Measurements from ENCODE around the gene FGF1. TPM values are rescaled to one million over a fixed set of nuclear protein-coding genes. Genes with fewer than 3 reads are reported as not detected.

The FGF1 gene
- total RNA-seq, 1 experiment from 2014 or later: 3.2 TPM

DNA sequence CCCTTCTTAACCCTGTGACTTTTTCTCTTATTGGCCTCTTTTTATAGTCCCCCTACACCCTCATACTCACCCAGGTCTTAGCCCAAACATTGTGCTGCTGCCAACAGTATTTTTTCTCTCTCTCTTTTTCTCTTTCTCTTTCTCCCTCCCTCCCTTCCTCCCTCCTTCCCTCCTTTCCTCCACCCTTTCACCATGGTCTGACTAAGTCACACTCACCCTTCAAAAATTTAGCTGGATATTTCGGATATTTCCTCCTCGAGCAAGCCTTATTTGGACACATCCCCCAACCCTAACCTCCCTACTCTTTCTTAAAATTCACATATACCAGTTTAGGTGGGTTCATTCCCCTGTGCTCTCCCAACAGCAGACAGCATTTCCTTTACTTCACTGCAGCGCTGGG, 64.7 kb downstream of the FGF1 start:
- Histone ChIP-seq H2AK5ac (ENCODE audit: insufficient read length, low read length) (no peak overlapping the region), H3K23me2 (ENCODE audit: insufficient read length, low read depth, low read length, poor library complexity, severe bottlenecking) (no peaks in the 10 kb centered on the region), H3K4me1 (ENCODE audit: insufficient read depth, low read length) (peaks cover 2% of the 10 kb centered on the region; the same call in 1 of the 2 replicates), H3T11ph (ENCODE audit: low read length) (no peak overlapping the region), H2BK20ac (ENCODE audit: low read depth, low read length, poor library complexity, severe bottlenecking) (no peak overlapping the region), H3K79me2 (ENCODE audit: insufficient read depth, low read length) (no peaks in the 10 kb centered on the region), H2BK15ac (ENCODE audit: low read depth, low read length) (no peak overlapping the region), H2BK120ac (ENCODE audit: low read depth, low read length, poor library complexity, severe bottlenecking) (no peak overlapping the region), H3K27ac (ENCODE audit: insufficient read length, low read depth, low read length) (no peak overlapping the region), H4K5ac (ENCODE audit: insufficient read length, low read depth, low read length) (no peak overlapping the region), H2AFZ (ENCODE audit: low read length) (no peak overlapping the region), H3K27me3 (ENCODE audit: insufficient read depth, low read length) (no peaks in the 10 kb centered on the region; the same call in 1 of the 2 replicates), H3K4ac (ENCODE audit: low read depth, low read length) (no peak overlapping the region), H3K9me3 (ENCODE audit: control insufficient read depth, low read depth, low read length) (no peaks in the 10 kb centered on the region), H4K20me1 (ENCODE audit: control insufficient read depth, insufficient read depth, insufficient read length) (no peaks in the 10 kb centered on the region), H3K9ac (ENCODE audit: extremely low read depth, insufficient read length, low read length) (no peak overlapping the region), H3K18ac (ENCODE audit: insufficient read length, low read depth, low read length) (no peak overlapping the region), H3K14ac (ENCODE audit: insufficient read depth, low read length) (no peak overlapping the region), H3K79me1 (ENCODE audit: insufficient read depth, low read depth, low read length, poor library complexity, severe bottlenecking) (no peaks in the 10 kb centered on the region), H2BK12ac (ENCODE audit: insufficient read length, low read depth, low read length) (no peak overlapping the region), H3K23ac (ENCODE audit: insufficient read length, low read depth, low read length) (no peak overlapping the region), H3K4me2 (ENCODE audit: insufficient read depth, insufficient read length, low read length) (no peak overlapping the region), H4K91ac (ENCODE audit: insufficient read length, low read depth, low read length) (no peak overlapping the region), H3K56ac (ENCODE audit: insufficient read length, low read depth, low read length) (no peak overlapping the region), H4K8ac (replicated peaks; ENCODE audit: insufficient read length, low read depth, low read length) (no peak overlapping the region), H2BK5ac (ENCODE audit: insufficient read length, low read length) (no peak overlapping the region)
- TF ChIP-seq CTCF (conservative IDR thresholded peaks at IDR 0.05): no peak
- no peak overlapping the region for H3K4me3 Mint-ChIP-seq
- DNase-seq: no peak
- WGBS (ENCODE audit: extremely low coverage, insufficient read length, low lambda C conversion rate): no CpG with 5 or more reads among the region's 3 CpGs
- peaks cover 8 to 10% of the 10 kb centered on the region in 2 experiments for H3K9me3 Mint-ChIP-seq
- peaks cover 16 to 26% of the 10 kb centered on the region in 2 experiments for H3K4me1 Mint-ChIP-seq
- peaks cover 2 to 9% (median 3%) of the 10 kb centered on the region in 3 experiments; a peak in 6 of 7 replicates for H3K36me3 Mint-ChIP-seq (ENCODE audit: insufficient read depth in 1 of 3, low read depth in 3 of 3)
- H3K27me3 Mint-ChIP-seq (ENCODE audit: low read depth): peaks cover 2% of the 10 kb centered on the region; the same call in 1 of the 2 replicates
- peak overlapping the region in 1 of 3 experiments; percentile 2; a peak in 2 of 7 replicates for H3K27ac Mint-ChIP-seq
